Measurements from ENCODE around the gene ATP1A1.

Gene ATP1A1

DNA sequence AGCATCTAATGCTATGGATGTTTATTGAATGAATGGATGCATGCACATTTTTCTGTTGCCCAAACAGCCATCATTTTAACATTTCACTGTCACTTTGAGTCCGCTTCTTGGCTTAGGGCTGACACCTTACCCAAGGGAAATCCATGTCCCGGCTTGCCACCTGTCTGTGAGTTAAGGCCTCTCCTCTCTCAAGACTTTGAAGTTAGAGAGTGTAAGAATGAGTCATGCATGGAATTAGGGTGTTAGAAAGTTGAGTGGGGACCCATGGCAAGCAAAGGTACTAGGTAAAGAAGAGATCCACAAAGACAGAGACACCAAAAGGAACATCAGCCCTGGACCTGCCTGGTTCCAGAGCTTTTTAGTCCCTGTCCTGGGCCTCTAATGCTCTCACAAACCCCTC is 35.1 kb downstream of the ATP1A1 start:
- TF ChIP-seq, protein P1, sequence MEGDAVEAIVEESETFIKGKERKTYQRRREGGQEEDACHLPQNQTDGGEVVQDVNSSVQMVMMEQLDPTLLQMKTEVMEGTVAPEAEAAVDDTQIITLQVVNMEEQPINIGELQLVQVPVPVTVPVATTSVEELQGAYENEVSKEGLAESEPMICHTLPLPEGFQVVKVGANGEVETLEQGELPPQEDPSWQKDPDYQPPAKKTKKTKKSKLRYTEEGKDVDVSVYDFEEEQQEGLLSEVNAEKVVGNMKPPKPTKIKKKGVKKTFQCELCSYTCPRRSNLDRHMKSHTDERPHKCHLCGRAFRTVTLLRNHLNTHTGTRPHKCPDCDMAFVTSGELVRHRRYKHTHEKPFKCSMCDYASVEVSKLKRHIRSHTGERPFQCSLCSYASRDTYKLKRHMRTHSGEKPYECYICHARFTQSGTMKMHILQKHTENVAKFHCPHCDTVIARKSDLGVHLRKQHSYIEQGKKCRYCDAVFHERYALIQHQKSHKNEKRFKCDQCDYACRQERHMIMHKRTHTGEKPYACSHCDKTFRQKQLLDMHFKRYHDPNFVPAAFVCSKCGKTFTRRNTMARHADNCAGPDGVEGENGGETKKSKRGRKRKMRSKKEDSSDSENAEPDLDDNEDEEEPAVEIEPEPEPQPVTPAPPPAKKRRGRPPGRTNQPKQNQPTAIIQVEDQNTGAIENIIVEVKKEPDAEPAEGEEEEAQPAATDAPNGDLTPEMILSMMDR (IDR thresholded peaks at IDR 0.05; ENCODE audit: low read depth, low read length): no peak
- no peak for DNase-seq (ENCODE audit: extremely low read depth, low read depth)

DNA sequence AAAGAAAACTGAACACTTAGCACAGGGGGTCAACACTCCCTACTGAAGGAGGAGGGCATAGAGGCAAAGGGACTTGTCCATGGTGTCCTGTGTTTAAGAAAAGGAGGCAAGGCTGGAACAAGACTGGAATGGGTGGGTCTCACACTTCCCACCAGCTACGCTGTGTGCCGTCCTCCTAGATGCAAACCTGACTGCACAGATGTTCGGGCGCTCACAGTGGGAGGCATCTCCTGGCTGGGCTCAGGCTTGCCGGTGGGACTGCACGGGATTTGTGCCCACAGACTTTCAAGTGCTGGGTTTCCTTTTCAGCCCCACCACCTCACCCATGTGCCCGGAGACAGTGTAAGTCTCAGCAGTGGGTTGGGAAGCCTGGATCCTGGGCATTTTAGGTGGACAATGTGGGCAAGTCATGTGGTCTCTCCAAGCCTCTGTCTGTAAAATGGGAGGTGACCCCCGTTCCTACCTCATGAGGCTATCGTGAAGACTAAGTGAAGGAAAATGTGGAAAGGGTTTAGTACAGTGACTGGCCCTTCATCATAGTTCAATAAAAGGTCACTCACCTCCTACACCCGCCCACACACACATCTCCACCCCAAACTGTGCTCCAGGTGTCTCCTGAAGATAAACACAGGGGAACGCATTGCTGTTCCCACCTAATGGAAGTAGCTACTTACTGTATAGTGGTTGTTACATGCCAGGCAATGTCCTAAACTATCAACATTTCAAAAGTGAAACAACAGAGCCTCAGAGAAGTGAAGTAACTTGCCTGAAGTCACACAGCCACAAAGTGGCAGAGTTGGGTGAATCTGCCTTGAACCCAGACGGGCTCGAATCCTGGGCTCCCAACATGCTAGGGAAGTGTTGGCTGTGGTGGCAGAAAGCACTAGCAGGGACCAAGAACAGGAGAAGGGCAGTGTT is 36.0 kb downstream of the ATP1A1 start:
- TF ChIP-seq, protein P1 (IDR thresholded peaks at IDR 0.05; ENCODE audit: low read depth, low read length): no peak
- DNase-seq (ENCODE audit: extremely low read depth, low read depth): no peak

DNA sequence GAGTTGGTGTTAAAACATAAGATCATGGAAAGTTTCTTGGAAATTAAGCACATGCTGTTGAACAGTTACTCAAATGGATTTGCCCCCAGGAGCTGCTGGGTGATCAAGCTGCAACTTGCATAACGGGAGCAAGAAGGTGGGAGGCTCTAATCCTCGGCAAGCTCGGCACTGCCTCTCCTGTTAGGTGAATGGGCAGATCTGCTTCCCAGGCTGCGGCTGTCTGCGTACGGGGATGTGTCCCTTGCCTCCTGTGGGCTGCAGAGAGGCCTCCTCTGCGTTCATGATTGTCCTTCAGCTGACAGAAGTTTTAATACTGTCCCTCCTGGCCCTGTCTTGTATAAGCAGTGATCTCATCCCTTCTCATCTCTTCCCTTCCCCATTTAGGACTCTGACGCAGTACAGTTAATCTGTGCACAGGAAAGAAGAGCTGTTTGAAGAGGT is 36.7 kb downstream of the ATP1A1 start:
- DNase-seq (ENCODE audit: extremely low read depth, low read depth): no peak
- TF ChIP-seq, protein P1 (IDR thresholded peaks at IDR 0.05; ENCODE audit: low read depth, low read length): no peak

DNA sequence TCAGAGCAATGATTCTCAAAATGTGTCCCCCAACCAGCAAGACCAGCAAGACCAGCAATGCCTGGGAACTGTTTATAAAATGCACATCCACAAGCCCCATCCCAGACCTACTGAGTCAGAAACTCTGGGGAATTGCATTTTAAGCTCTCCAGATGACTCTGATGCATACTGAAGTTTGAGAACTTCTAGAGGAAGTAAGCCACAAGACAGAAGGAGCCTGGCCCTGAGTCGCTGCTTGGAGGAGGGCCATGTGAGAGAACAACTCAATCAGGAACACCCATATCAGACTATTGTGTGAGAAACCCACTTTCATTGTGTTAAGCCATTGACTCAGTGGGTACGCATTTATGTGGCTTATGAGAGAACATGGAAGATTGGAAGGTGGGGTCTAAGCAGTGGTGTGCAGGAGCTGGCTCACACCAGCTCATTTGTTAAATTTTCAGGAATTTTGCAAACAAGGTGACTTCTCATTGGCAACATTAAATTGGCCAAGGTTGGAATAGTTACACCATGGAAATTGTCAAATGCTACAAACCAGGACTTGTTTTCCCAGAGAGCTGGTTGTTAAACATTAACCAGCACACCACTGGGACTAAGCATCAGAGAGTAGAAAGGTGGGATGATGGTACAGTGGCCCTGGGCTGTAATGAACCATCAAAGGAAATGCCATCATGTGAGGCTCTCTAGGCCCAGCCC is 38.9 kb downstream of the ATP1A1 start:
- no peak for DNase-seq (ENCODE audit: extremely low read depth, low read depth)
- TF ChIP-seq, protein P1 (IDR thresholded peaks at IDR 0.05; ENCODE audit: low read depth, low read length): no peak

DNA sequence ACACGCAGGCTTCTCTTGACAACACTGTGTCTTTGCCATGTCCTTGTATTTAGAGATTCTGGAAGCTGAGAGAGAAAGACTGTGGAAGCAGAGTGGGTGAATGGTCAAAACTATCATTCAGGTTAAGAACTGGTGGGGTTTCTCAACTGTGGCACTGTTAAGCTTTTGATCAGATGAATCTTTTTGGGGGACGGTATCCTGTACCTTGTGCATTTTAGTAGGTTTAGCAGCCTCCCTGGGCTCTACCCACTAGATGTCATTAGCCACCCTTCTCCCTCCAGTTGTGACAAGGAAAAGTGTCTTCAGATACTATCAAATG is 39.4 kb downstream of the ATP1A1 start:
- TF ChIP-seq, protein P1 (IDR thresholded peaks at IDR 0.05; ENCODE audit: low read depth, low read length): no peak
- DNase-seq (ENCODE audit: extremely low read depth, low read depth): no peak

DNA sequence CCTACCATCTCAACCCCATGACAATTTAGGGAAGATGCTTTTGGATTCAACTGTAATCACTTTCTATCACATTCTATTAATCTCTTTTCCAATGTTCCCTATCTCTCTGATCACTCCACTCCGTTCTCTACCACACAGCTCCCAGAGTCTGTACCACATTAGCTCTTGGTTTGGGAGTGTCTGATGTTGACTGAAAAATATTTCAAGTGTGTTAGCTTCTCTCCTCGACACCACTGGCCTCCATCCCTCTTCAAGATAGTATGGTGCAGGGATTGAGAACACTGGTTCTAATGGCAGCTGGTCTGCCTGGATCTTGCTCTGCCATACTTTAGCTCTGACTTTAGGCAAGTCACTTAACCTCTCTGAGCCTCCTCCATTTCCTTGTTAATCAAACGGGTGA is 39.9 kb downstream of the ATP1A1 start:
- TF ChIP-seq, protein P1 (IDR thresholded peaks at IDR 0.05; ENCODE audit: low read depth, low read length): no peak
- DNase-seq (ENCODE audit: extremely low read depth, low read depth): no peak

DNA sequence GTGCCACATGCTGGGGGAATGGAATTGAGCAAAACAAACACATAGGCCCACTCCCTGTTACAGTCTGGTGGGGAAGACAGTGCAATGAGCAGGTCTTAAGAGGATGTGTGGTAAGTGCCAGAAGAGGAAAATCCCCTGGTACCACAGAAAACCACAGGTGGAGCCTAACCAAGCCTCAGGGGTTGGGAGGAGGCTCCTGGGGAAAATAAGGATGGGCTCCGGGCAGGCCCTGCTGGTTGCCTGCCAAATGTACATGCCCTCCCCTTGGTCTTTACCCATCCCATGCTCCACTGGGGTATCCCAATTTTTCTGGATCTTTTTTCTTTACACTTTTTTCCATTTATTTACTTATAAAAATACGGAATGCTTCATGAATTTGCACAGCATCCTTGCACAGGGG is 40.4 kb downstream of the ATP1A1 start:
- TF ChIP-seq, protein P1 (IDR thresholded peaks at IDR 0.05; ENCODE audit: low read depth, low read length): no peak
- DNase-seq (ENCODE audit: extremely low read depth, low read depth): no peak

Measured in AG09319 (cell line).